HCT116 (cell line): Measurements from ENCODE around the gene NAT8.

ENCODE experiments used
- CEBPB ChIP-seq: IDR thresholded peaks from 2 replicates; pipeline ENCODE4 v1.6.1; 2012; ENCODE audit warnings: low read depth
- FOSL1 ChIP-seq: IDR thresholded peaks from 2 replicates; pipeline ENCODE4 v1.6.1; 2012; ENCODE audit warnings: low read depth
- JUND ChIP-seq: IDR thresholded peaks from 2 replicates; pipeline ENCODE4 v1.6.1; 2012
- POLR2A ChIP-seq: IDR thresholded peaks from 2 replicates; pipeline ENCODE4 v1.7.0; 2011; ENCODE audit warnings: borderline replicate concordance; ENCODE audit not compliant: insufficient read depth, insufficient read length; ENCODE audit errors: extremely low read depth
- POLR2AphosphoS5 ChIP-seq: IDR thresholded peaks from 2 replicates; pipeline ENCODE4 v1.6.1; 2011; ENCODE audit warnings: mild to moderate bottlenecking, low read depth, low read length, moderate library complexity
- RAD21 ChIP-seq: IDR thresholded peaks from 2 replicates; pipeline ENCODE4 v1.6.1; 2012; ENCODE audit warnings: low read depth, mild to moderate bottlenecking
- SIN3A ChIP-seq: IDR thresholded peaks from 2 replicates; pipeline ENCODE4 v1.6.1; 2012; ENCODE audit warnings: low read depth
- SRF ChIP-seq: IDR thresholded peaks from 2 replicates; pipeline ENCODE4 v1.6.1; 2012; ENCODE audit warnings: low read depth
- ZFX ChIP-seq: fragments of 450-650 bp; IDR thresholded peaks from 2 replicates; pipeline ENCODE4 v1.6.1; 2017
- ZNF274 ChIP-seq: fragments of 200-500 bp; sonication (Bioruptor generic); IDR thresholded peaks from 2 replicates; pipeline ENCODE4 v1.6.1; 2014; ENCODE audit warnings: mild to moderate bottlenecking, low read depth, low read length, inconsistent platforms
- TF ChIP-seq, protein P1 (sequence below), 3 experiments: fragments of 200-600 bp in 1 of 3; sonication (generic) in 1 of 3; IDR thresholded peaks in 2 of 3; conservative IDR thresholded peaks in 1 of 3; 2 replicates each; pipeline ENCODE4 v1.5.1; 2012 to 2017; ENCODE audit warnings: low read depth in 2 of 3, low read length in 2 of 3, antibody characterized with exemption in 1 of 3, borderline replicate concordance in 1 of 3, control low read depth in 1 of 3, mild to moderate bottlenecking in 1 of 3, mixed read lengths in 1 of 3, mixed run types in 1 of 3, moderate library complexity in 1 of 3; ENCODE audit not compliant: insufficient read depth in 1 of 3

DNA sequence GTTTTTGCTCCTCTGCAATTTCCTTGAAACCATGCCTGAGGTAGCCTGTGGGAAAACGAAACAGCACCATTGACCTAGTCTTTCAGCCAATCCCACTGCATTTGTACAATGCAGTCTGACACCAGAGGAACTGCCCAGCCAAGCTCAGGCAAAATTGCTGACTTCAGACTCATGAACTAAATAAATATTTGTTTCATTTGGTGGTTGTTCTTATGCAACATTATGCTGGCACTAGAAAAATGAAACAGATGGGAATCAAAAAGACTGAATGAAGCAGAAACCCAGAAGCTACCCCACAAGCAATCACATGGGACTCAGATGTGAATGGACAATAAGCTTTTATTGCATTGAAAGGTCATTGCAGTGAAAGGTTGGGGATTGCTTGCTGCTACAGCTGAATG, 1.7 kb downstream of the NAT8 start:
- TF ChIP-seq, protein P1, sequence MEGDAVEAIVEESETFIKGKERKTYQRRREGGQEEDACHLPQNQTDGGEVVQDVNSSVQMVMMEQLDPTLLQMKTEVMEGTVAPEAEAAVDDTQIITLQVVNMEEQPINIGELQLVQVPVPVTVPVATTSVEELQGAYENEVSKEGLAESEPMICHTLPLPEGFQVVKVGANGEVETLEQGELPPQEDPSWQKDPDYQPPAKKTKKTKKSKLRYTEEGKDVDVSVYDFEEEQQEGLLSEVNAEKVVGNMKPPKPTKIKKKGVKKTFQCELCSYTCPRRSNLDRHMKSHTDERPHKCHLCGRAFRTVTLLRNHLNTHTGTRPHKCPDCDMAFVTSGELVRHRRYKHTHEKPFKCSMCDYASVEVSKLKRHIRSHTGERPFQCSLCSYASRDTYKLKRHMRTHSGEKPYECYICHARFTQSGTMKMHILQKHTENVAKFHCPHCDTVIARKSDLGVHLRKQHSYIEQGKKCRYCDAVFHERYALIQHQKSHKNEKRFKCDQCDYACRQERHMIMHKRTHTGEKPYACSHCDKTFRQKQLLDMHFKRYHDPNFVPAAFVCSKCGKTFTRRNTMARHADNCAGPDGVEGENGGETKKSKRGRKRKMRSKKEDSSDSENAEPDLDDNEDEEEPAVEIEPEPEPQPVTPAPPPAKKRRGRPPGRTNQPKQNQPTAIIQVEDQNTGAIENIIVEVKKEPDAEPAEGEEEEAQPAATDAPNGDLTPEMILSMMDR (IDR thresholded peaks at IDR 0.05 in 2 of 3, conservative IDR thresholded peaks at IDR 0.05 in 1 of 3; ENCODE audit: borderline replicate concordance in 1 of 3, insufficient read depth in 1 of 3, low read depth in 2 of 3, low read length in 2 of 3): no peak
- TF ChIP-seq CEBPB (no peak), POLR2A (no peak), RAD21 (no peak), SIN3A (no peak), ZFX (no peak), POLR2AphosphoS5 (no peak), FOSL1 (no peak), ZNF274 (no peak), JUND (no peak), SRF (no peak)
